ENCODE data around the gene PAF1. TPM values are rescaled to one million over a fixed set of nuclear protein-coding genes. Genes with fewer than 3 reads are reported as not detected.
A peak's percentile ranks its signal among the peaks of the same experiment; 100 is the strongest.

Gene PAF1
- total and polyA plus RNA-seq, 2 of the 13 experiments (the other 11 are each of a cell fraction or from before 2014, with no cell fraction given): 30.2 to 31.1 TPM

DNA sequence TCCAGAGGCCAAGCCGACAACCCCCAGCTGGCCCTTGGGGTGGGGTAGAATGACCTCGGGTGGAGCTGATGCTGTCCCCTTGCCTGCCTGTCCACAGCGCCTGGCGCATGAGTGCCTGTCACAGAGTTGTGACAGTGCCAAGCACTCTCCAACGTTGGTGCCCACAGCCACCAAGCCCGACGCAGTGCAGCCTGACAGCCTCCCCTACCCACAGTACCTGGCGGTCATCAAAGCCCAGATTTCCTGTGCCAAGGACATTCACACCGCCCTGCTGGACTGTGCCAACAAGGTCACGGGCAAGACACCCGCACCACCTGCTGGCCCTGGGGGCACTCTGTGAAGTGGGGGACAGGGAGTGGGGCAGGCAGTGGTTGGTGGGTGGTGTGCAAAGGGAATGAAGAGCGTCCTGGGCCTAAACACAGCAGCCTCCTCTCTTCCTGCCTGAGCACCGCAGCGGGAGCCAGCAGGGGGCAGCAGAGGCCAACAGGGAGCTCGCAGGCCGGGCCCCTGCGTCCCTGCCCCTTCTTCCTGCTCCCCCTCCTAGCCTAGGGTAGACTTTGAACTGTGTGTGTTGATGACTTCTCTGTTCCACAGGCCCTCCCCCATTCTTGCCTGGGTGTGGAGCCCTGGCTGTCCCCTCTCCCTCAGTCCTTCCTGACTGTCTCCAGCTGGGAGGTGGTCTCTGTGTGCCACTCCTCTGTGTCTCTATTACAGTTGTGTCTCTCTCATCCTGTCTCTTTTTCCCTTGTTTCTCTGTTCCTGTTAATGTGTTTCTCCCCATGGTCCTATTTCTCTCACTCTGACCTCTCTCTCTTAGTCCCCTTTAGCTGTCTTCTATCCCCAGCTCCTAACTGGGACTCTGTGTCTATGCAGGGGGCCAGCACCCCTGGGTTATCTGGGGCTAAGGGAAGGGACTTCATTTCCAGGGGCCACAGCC, 6.7 kb upstream of the PAF1 start (continued):
- TF ChIP-seq, protein P1, sequence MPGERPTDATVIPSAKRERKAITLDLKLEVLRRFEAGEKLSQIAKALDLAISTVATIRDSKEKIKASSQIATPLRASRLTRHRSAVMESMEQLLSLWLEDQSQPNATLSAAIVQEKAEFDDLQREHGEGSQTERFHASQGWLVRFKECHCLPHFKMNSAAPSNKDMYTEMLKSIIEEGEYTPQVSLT (CRISPR knock-in tag; IDR thresholded peaks at IDR 0.05; ENCODE audit: borderline replicate concordance, low read depth): no peak
- TF ChIP-seq ATF6 (CRISPR knock-in tag; conservative IDR thresholded peaks at IDR 0.05): no peak; the same call in 1 of the 2 replicates
- TF ChIP-seq, protein P2, sequence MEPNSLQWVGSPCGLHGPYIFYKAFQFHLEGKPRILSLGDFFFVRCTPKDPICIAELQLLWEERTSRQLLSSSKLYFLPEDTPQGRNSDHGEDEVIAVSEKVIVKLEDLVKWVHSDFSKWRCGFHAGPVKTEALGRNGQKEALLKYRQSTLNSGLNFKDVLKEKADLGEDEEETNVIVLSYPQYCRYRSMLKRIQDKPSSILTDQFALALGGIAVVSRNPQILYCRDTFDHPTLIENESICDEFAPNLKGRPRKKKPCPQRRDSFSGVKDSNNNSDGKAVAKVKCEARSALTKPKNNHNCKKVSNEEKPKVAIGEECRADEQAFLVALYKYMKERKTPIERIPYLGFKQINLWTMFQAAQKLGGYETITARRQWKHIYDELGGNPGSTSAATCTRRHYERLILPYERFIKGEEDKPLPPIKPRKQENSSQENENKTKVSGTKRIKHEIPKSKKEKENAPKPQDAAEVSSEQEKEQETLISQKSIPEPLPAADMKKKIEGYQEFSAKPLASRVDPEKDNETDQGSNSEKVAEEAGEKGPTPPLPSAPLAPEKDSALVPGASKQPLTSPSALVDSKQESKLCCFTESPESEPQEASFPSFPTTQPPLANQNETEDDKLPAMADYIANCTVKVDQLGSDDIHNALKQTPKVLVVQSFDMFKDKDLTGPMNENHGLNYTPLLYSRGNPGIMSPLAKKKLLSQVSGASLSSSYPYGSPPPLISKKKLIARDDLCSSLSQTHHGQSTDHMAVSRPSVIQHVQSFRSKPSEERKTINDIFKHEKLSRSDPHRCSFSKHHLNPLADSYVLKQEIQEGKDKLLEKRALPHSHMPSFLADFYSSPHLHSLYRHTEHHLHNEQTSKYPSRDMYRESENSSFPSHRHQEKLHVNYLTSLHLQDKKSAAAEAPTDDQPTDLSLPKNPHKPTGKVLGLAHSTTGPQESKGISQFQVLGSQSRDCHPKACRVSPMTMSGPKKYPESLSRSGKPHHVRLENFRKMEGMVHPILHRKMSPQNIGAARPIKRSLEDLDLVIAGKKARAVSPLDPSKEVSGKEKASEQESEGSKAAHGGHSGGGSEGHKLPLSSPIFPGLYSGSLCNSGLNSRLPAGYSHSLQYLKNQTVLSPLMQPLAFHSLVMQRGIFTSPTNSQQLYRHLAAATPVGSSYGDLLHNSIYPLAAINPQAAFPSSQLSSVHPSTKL (CRISPR knock-in tag; IDR thresholded peaks at IDR 0.05): peak; percentile 80
- peak; percentile 84 for TF ChIP-seq MEF2D (CRISPR knock-in tag; IDR thresholded peaks at IDR 0.05)
- TF ChIP-seq ZNF557 (CRISPR knock-in tag; IDR thresholded peaks at IDR 0.05): no peak
- peak in 1 of 2 experiments; percentile 75; a peak in 1 of 4 replicates for TF ChIP-seq KLF16 (CRISPR knock-in tag; IDR thresholded peaks at IDR 0.05)
- TF ChIP-seq ZSCAN25 (CRISPR knock-in tag; IDR thresholded peaks at IDR 0.05): peak; percentile 98
- TF ChIP-seq RBFOX2 (IDR thresholded peaks at IDR 0.05; ENCODE audit: low read depth, low read length): peak; percentile 73; the same call in 1 of the 2 replicates
- TF ChIP-seq GPBP1L1 (CRISPR knock-in tag; IDR thresholded peaks at IDR 0.05): no peak
- peak; percentile 92 for TF ChIP-seq CBX5 (CRISPR knock-in tag; IDR thresholded peaks at IDR 0.05; ENCODE audit: borderline replicate concordance)
- TF ChIP-seq CSRNP2 (CRISPR knock-in tag; conservative IDR thresholded peaks at IDR 0.05; ENCODE audit: low read depth): no peak
- TF ChIP-seq, protein P3, sequence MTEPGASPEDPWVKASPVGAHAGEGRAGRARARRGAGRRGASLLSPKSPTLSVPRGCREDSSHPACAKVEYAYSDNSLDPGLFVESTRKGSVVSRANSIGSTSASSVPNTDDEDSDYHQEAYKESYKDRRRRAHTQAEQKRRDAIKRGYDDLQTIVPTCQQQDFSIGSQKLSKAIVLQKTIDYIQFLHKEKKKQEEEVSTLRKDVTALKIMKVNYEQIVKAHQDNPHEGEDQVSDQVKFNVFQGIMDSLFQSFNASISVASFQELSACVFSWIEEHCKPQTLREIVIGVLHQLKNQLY (CRISPR knock-in tag; IDR thresholded peaks at IDR 0.05): peak; percentile 67
- TF ChIP-seq SP140L (CRISPR knock-in tag; IDR thresholded peaks at IDR 0.05; ENCODE audit: borderline replicate concordance): no peak
- TF ChIP-seq NFE2L2 (IDR thresholded peaks at IDR 0.05; ENCODE audit: low read length): no peak
- TF ChIP-seq ZBTB8A (CRISPR knock-in tag; IDR thresholded peaks at IDR 0.05; ENCODE audit: borderline replicate concordance, low read depth): no peak
- no peak for TF ChIP-seq NPAS2 (CRISPR knock-in tag; IDR thresholded peaks at IDR 0.05; ENCODE audit: borderline replicate concordance)
- TF ChIP-seq CREM (IDR thresholded peaks at IDR 0.05): peak; percentile 62; the same call in 1 of the 2 replicates
- TF ChIP-seq CREM (CRISPR knock-in tag; IDR thresholded peaks at IDR 0.05): no peak

All from HepG2 (cell line).